ENCODE data around the gene TIFAB.

DNA sequence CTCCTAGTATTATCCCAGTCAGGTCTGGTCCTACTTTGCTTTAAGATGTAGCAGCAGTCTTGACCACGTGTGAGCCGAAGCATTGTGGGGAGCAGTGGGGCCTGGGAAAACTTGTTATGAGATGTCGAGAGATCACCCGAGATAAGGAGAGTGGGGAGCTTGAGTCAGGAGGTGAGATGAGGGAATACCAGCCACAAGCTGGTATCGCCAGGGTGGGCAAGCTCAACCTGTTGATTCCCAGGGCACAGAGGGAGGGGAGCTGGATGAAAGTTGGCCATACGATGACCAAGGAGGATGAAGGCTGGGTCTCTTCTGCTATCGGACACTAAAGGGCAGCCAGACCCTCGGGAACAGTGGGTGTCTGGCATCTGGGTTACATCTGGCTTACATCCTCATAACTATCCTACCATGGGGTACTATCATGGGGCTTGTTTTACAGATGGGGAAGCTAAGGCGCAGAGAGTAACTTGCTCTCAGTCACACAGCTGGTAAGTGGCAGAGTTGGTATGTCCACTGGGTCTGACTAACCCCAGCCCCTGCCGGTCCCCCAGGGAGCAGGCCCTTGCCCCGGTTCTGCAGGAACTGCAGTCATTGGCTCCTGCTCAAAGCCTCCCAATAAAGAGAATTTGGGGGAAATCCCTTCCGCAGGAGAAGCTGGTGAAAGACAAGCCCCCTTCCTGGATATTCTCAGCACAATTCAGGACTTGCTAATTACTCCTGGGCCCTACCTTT lies 13.4 kb upstream of the TIFAB start:
- TF ChIP-seq ISL1 (CRISPR knock-in tag; IDR thresholded peaks at IDR 0.05) (no peak), ARNTL (CRISPR knock-in tag; IDR thresholded peaks at IDR 0.05; ENCODE audit: borderline replicate concordance, low read depth) (no peak), OSR1 (CRISPR knock-in tag; IDR thresholded peaks at IDR 0.05) (no peak), RARB (CRISPR knock-in tag; IDR thresholded peaks at IDR 0.05) (no peak), PPARA (CRISPR knock-in tag; IDR thresholded peaks at IDR 0.05; ENCODE audit: borderline replicate concordance) (no peak), TCF4 (CRISPR knock-in tag; IDR thresholded peaks at IDR 0.05; ENCODE audit: borderline replicate concordance) (no peak), ZC3H10 (CRISPR knock-in tag; IDR thresholded peaks at IDR 0.05) (no peak), SNAI2 (CRISPR knock-in tag; IDR thresholded peaks at IDR 0.05) (no peak), ZFP3 (CRISPR knock-in tag; IDR thresholded peaks at IDR 0.05) (no peak), ZNF565 (CRISPR knock-in tag; conservative IDR thresholded peaks at IDR 0.05; ENCODE audit: low read depth) (no peak), BACH2 (CRISPR knock-in tag; IDR thresholded peaks at IDR 0.05; ENCODE audit: borderline replicate concordance) (no peak)
- TF ChIP-seq, protein P1, sequence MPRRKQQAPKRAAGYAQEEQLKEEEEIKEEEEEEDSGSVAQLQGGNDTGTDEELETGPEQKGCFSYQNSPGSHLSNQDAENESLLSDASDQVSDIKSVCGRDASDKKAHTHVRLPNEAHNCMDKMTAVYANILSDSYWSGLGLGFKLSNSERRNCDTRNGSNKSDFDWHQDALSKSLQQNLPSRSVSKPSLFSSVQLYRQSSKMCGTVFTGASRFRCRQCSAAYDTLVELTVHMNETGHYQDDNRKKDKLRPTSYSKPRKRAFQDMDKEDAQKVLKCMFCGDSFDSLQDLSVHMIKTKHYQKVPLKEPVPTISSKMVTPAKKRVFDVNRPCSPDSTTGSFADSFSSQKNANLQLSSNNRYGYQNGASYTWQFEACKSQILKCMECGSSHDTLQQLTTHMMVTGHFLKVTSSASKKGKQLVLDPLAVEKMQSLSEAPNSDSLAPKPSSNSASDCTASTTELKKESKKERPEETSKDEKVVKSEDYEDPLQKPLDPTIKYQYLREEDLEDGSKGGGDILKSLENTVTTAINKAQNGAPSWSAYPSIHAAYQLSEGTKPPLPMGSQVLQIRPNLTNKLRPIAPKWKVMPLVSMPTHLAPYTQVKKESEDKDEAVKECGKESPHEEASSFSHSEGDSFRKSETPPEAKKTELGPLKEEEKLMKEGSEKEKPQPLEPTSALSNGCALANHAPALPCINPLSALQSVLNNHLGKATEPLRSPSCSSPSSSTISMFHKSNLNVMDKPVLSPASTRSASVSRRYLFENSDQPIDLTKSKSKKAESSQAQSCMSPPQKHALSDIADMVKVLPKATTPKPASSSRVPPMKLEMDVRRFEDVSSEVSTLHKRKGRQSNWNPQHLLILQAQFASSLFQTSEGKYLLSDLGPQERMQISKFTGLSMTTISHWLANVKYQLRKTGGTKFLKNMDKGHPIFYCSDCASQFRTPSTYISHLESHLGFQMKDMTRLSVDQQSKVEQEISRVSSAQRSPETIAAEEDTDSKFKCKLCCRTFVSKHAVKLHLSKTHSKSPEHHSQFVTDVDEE (CRISPR knock-in tag; IDR thresholded peaks at IDR 0.05) = no peak
